Right atrium auricular region (tissue), 2 donors: ENCODE results near the gene ARHGEF37. TPM values are rescaled to one million over a fixed set of nuclear protein-coding genes. Genes with fewer than 3 reads are reported as not detected.

Experiments used
- DNase-seq: peaks from one replicate; pipeline ENCODE4 v3.0.0-alpha.2; 2019; ENCODE audit warnings: low spot score
- H3K27ac ChIP-seq, 2 donors: fragments of 200-600 bp; sonication (generic); 1 replicate in 1 of 2; 2 replicates in 1 of 2; pipeline ENCODE4 v1.5.1; 2016 to 2019
- H3K27me3 ChIP-seq, 2 donors: fragments of 200-600 bp; sonication (generic); one replicate each; pipeline versions ENCODE4 v1.5.1 to v1.6.0; 2017 to 2019
- H3K36me3 ChIP-seq: fragments of 200-600 bp; sonication (generic); one replicate; pipeline ENCODE4 v1.5.1; 2016
- H3K4me1 ChIP-seq, 2 donors: fragments of 200-600 bp; sonication (generic); one replicate each; pipeline versions ENCODE4 v1.5.1 to v1.6.0; 2017 to 2019
- H3K4me3 ChIP-seq, 2 donors: fragments of 200-600 bp; sonication (generic); 1 replicate in 1 of 2; 2 replicates in 1 of 2; pipeline ENCODE4 v1.5.1; 2017 to 2019; ENCODE audit warnings: mild to moderate bottlenecking in 1 of 2, moderate library complexity in 1 of 2
- H3K9me3 ChIP-seq, 2 donors: fragments of 200-600 bp; sonication (generic); one replicate each; pipeline ENCODE4 v1.5.1; 2019
- total RNA-seq, 2 donors: library from RNA; depleted of rRNA; stranded (reverse); fragments of >200 nt; gene quantifications; one replicate each; pipeline ENCODE4 v1.1.0, GENCODE V29; 2016
- TF ChIP-seq, protein P1 (sequence below), 2 donors: fragments of 200-600 bp; sonication (generic); IDR thresholded peaks; one replicate each; pipeline ENCODE4 v1.5.1; 2019; ENCODE audit warnings: antibody characterized with exemption in 2 of 2

ARHGEF37 gene
- total RNA-seq, 2 donors from 2014 or later: 11.0 to 13.7 TPM

DNA sequence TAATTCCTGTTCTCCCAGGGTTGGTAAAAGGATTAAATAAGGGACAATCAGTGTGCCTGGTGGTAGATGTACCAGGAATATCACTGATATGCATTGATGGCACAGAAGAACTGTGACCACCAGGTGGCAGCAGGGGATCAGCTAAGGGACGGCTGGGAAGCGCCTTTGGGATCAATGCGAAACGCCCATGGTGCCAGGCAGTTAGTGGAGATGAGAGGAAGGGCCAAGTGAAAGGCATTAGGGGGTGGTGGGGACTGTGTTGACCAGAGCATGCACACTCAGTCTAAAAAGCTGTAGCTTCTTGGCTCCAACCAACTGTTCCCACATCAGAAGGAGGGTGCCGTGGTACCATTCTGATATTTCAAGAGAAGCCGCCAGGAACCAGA, 55.6 kb downstream of the ARHGEF37 start:
- H3K36me3 ChIP-seq: no peaks in the 10 kb centered on the region
- H3K27me3 ChIP-seq: no peaks in the 10 kb centered on the region
- H3K9me3 ChIP-seq: no peaks in the 10 kb centered on the region
- no peak overlapping the region for H3K27ac ChIP-seq
- no peak overlapping the region for H3K4me3 ChIP-seq
- H3K4me1 ChIP-seq: peaks cover 0 to 36% of the 10 kb centered on the region in 2 donors
- no peak for DNase-seq
- TF ChIP-seq, protein P1, sequence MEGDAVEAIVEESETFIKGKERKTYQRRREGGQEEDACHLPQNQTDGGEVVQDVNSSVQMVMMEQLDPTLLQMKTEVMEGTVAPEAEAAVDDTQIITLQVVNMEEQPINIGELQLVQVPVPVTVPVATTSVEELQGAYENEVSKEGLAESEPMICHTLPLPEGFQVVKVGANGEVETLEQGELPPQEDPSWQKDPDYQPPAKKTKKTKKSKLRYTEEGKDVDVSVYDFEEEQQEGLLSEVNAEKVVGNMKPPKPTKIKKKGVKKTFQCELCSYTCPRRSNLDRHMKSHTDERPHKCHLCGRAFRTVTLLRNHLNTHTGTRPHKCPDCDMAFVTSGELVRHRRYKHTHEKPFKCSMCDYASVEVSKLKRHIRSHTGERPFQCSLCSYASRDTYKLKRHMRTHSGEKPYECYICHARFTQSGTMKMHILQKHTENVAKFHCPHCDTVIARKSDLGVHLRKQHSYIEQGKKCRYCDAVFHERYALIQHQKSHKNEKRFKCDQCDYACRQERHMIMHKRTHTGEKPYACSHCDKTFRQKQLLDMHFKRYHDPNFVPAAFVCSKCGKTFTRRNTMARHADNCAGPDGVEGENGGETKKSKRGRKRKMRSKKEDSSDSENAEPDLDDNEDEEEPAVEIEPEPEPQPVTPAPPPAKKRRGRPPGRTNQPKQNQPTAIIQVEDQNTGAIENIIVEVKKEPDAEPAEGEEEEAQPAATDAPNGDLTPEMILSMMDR (IDR thresholded peaks at IDR 0.05): peak; percentile 39 to 79

DNA sequence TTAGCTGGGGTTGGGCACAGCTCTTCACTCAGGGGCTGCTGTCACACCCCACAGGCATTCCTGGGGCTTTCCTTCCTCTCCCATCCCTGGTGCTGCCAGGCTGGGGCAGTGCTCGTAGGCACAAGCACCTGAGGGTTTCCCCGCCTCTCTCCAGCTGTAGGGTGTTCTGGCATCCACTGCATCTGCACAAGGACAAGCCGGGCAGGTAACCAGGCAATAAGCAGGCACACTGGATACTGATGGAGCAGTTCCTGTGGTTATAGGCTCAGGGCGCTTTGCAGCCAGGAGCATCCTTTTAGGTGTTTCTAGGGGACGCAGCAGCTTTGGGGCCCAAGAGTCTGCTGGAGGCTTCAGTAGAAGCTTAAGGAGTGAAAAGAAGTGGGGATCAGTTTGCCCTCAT, 56.8 kb downstream of the ARHGEF37 start:
- Histone ChIP-seq H3K4me3 (no peak overlapping the region), H3K9me3 (no peaks in the 10 kb centered on the region), H3K4me1 (peaks cover 0 to 23% of the 10 kb centered on the region in 2 donors), H3K27ac (no peak overlapping the region), H3K36me3 (no peaks in the 10 kb centered on the region), H3K27me3 (no peaks in the 10 kb centered on the region)
- TF ChIP-seq, protein P1 (IDR thresholded peaks at IDR 0.05): no peak
- DNase-seq: no peak

DNA sequence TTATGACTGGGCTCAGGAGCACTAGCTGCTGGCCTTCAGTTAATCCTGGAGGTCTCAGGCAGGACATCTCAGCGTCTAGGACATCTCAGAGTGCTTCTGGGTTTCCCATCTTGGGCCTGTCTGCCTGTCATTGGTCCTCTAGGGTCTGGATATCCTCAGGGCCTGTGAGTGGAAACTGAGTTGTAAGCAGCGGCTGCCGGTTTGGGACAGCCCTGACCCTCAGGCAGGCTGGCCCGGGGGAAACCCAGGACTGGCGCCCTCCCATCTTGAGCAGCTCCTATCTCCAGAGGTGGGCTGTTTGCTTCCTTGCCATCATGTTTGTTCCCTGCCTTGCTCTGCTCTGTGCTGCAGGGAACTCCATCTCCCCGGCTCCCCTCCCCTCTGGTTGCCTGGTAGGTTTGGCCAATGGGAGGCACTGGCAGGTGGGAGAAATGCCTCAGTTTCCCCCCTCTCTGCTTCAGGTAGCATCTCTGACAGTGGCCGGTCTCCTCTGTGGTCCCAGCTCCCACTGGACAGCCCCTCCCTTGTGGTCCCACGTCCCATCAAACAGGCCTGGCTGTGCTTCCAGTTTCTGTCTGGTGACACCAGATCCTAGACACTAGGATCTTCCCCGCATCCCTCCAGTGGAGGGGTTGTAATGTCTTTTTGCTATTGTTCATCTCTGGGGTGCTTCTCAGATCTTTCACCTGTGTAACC, 57.4 kb downstream of the ARHGEF37 start:
- no peaks in the 10 kb centered on the region for H3K27me3 ChIP-seq
- TF ChIP-seq, protein P1 (IDR thresholded peaks at IDR 0.05): no peak
- no peaks in the 10 kb centered on the region for H3K9me3 ChIP-seq
- DNase-seq: no peak
- no peak overlapping the region for H3K27ac ChIP-seq
- H3K4me3 ChIP-seq: no peak overlapping the region
- peaks cover 0 to 22% of the 10 kb centered on the region in 2 donors for H3K4me1 ChIP-seq
- H3K36me3 ChIP-seq: no peaks in the 10 kb centered on the region

GRCh38 chr5:149639737-149640136, 58.4 kb downstream of the ARHGEF37 start:
- Histone ChIP-seq H3K27ac (peak overlapping the region; percentile 60 to 65), H3K27me3 (no peaks in the 10 kb centered on the region), H3K4me1 (peaks cover 0 to 22% of the 10 kb centered on the region in 2 donors), H3K4me3 (no peak overlapping the region), H3K9me3 (no peaks in the 10 kb centered on the region), H3K36me3 (no peaks in the 10 kb centered on the region)
- TF ChIP-seq, protein P1 (IDR thresholded peaks at IDR 0.05): no peak
- no peak for DNase-seq

- peaks cover 0 to 22% of the 10 kb centered on the region in 2 donors for H3K4me1 ChIP-seq
- TF ChIP-seq, protein P1 (IDR thresholded peaks at IDR 0.05): no peak
- H3K36me3 ChIP-seq: no peaks in the 10 kb centered on the region
- no peak overlapping the region for H3K4me3 ChIP-seq
- H3K27me3 ChIP-seq: no peaks in the 10 kb centered on the region
- peak overlapping the region; percentile 60 to 65 for H3K27ac ChIP-seq
- H3K9me3 ChIP-seq: no peaks in the 10 kb centered on the region
- no peak for DNase-seq
Measured at GRCh38 chr5:149640350-149640999, 59.2 kb downstream of the ARHGEF37 start.
